Neutrophil (primary cell): ENCODE results near the gene SPINT1.

ENCODE experiments used
- H3K27ac ChIP-seq: fragments of 200-600 bp; sonication (generic); 2 replicates; pipeline ENCODE4 v1.5.1; 2016; ENCODE audit warnings: mild to moderate bottlenecking, moderate library complexity
- H3K27me3 ChIP-seq: fragments of 200-600 bp; sonication (generic); 2 replicates; pipeline ENCODE4 v1.6.0; 2016; ENCODE audit warnings: mild to moderate bottlenecking
- H3K36me3 ChIP-seq: fragments of 200-600 bp; sonication (generic); 2 replicates; pipeline ENCODE4 v1.5.1; 2017
- H3K4me1 ChIP-seq, 2 experiments: fragments of 200-600 bp in 1 of 2; sonication (generic) in 1 of 2; 1 replicate in 1 of 2; 2 replicates in 1 of 2; pipeline versions ENCODE4 v1.5.1 to v1.6.1; 2013 to 2016; ENCODE audit warnings: low read depth in 1 of 2, low read length in 1 of 2, mild to moderate bottlenecking in 1 of 2, moderate library complexity in 1 of 2; ENCODE audit not compliant: control insufficient read depth in 1 of 2, insufficient read depth in 1 of 2
- H3K4me3 ChIP-seq, 2 experiments: fragments of 200-600 bp in 1 of 2; sonication (generic) in 1 of 2; 1 replicate in 1 of 2; 2 replicates in 1 of 2; pipeline ENCODE4 v1.5.1; 2013 to 2016; ENCODE audit warnings: low read depth in 1 of 2, low read length in 1 of 2, mild to moderate bottlenecking in 1 of 2, moderate library complexity in 1 of 2
- H3K9me3 ChIP-seq: fragments of 200-600 bp; sonication (generic); 2 replicates; pipeline ENCODE4 v1.5.1; 2016
- TF ChIP-seq, protein P1 (sequence below): fragments of 200-600 bp; sonication (generic); IDR thresholded peaks from 2 replicates; pipeline ENCODE4 v1.5.1; 2016; ENCODE audit warnings: antibody characterized with exemption

The SPINT1 gene

DNA sequence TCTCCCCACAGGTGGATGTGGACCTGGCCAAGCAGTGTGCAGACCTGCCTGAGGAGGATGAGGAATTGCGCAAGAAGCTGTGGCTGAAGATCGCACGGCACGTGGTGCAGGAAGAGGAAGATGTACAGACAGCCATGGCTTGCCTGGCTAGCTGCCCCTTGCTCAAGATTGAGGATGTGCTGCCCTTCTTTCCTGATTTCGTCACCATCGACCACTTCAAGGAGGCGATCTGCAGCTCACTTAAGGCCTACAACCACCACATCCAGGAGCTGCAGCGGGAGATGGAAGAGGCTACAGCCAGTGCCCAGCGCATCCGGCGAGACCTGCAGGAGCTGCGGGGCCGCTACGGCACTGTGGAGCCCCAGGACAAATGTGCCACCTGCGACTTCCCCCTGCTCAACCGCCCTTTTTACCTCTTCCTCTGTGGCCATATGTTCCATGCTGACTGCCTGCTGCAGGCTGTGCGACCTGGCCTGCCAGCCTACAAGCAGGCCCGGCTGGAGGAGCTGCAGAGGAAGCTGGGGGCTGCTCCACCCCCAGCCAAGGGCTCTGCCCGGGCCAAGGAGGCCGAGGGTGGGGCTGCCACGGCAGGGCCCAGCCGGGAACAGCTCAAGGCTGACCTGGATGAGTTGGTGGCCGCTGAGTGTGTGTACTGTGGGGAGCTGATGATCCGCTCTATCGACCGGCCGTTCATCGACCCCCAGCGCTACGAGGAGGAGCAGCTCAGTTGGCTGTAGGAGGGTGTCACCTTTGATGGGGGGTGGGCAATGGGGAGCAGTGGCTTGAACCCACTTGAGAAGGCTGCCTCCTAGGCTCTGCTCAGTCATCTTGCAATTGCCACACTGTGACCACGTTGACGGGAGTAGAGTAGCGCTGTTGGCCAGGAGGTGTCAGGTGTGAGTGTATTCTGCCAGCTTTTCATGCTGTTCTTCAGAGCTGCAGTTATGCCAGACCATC is 59.0 kb downstream of the SPINT1 start:
- peaks cover 66 to 72% of the 10 kb centered on the region in 2 experiments for H3K4me1 ChIP-seq
- TF ChIP-seq, protein P1, sequence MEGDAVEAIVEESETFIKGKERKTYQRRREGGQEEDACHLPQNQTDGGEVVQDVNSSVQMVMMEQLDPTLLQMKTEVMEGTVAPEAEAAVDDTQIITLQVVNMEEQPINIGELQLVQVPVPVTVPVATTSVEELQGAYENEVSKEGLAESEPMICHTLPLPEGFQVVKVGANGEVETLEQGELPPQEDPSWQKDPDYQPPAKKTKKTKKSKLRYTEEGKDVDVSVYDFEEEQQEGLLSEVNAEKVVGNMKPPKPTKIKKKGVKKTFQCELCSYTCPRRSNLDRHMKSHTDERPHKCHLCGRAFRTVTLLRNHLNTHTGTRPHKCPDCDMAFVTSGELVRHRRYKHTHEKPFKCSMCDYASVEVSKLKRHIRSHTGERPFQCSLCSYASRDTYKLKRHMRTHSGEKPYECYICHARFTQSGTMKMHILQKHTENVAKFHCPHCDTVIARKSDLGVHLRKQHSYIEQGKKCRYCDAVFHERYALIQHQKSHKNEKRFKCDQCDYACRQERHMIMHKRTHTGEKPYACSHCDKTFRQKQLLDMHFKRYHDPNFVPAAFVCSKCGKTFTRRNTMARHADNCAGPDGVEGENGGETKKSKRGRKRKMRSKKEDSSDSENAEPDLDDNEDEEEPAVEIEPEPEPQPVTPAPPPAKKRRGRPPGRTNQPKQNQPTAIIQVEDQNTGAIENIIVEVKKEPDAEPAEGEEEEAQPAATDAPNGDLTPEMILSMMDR: peak; percentile 49
- no peaks in the 10 kb centered on the region for H3K27me3 ChIP-seq
- H3K27ac ChIP-seq: peak overlapping the region; percentile 98
- H3K36me3 ChIP-seq: peaks cover 46% of the 10 kb centered on the region
- no peaks in the 10 kb centered on the region for H3K9me3 ChIP-seq
- peak overlapping the region; percentile 58 to 70 for H3K4me3 ChIP-seq

DNA sequence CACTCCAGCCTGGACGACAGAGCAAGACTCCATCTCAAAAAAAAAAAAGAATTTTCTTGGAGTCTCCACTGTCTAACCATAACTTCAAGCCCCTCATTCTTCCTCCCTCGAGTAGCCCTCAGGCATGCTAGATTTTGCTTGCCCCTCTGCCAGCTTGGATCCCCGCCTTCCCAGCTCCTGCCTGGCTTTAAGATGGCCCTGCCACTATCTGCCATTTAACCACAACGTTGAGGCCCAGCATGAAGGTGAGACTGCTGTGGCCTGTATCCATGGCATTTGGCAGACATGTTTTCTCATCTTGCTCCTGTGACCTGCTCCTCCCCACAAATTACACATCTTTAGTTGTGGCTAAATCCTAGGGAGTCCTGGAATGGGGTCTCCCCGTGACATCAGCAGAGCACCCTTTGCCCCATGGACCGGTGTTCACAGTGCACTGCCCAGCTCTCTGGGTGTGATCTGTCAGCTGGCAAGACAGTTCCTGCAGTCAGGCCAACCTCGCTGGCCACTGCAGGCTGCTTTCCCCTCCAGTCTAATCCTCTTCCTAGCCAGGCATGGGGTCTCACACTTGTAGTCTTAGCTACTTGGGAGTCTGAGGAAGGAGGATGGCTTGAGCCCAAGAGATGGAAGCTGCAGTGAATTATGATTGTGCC is 60.8 kb downstream of the SPINT1 start:
- Histone ChIP-seq H3K4me1 (peaks cover 70 to 74% of the 10 kb centered on the region in 2 experiments), H3K36me3 (peaks cover 32% of the 10 kb centered on the region), H3K4me3 (peak overlapping the region in 1 of 2 experiments; percentile 70), H3K27me3 (no peaks in the 10 kb centered on the region), H3K9me3 (no peaks in the 10 kb centered on the region), H3K27ac (peak overlapping the region; percentile 98)
- TF ChIP-seq, protein P1: no peak

DNA sequence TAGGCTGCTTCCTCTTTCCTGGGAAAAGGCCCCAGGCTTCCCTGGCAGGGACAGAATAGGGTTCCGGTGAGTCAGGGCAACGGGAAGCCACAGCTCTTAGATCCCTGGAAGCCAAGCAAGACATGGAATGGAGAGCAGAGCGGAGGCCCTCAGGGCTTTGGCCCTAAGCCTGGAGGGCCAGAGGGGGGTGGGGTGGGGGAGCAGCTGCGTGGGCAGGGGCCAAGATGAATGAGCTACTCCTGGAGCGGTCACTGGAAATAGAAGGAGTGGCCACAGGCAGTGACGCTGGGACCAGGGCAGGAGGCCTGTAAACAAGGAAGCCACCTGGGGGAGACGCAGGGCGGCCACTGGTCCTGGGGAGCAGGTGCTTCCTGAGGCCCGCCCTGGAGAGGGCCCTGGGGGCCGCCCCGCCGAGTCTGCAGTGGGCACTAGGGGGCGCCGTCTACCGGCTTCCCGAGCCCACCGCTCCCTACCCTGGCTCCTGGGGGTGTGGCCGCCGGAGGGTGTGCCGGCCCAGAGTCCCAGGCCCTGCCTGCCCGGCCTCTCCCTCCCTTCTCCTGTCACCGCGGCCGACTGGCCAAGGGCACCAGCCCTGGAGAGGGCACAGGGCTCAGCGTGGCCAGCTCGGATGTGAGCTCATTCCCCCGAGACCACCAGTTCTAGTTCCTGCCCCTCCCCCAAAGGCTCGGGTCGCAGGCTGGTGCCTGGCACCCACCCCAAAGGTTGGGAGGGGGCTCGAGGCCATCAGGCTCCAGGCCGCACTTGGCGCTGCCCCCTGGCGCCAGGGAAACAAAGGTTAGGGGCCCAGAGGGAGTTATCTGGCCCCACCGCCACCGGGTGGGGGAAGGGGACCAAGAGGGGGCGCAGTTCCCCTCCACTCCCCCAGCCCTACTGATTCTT is 62.5 kb downstream of the SPINT1 start:
- TF ChIP-seq, protein P1: peak; percentile 66
- Histone ChIP-seq H3K27me3 (no peaks in the 10 kb centered on the region), H3K4me1 (peaks cover 71 to 76% of the 10 kb centered on the region in 2 experiments), H3K36me3 (peaks cover 16% of the 10 kb centered on the region), H3K9me3 (no peaks in the 10 kb centered on the region), H3K4me3 (peak overlapping the region; percentile 60 to 61), H3K27ac (peak overlapping the region; percentile 98)

DNA sequence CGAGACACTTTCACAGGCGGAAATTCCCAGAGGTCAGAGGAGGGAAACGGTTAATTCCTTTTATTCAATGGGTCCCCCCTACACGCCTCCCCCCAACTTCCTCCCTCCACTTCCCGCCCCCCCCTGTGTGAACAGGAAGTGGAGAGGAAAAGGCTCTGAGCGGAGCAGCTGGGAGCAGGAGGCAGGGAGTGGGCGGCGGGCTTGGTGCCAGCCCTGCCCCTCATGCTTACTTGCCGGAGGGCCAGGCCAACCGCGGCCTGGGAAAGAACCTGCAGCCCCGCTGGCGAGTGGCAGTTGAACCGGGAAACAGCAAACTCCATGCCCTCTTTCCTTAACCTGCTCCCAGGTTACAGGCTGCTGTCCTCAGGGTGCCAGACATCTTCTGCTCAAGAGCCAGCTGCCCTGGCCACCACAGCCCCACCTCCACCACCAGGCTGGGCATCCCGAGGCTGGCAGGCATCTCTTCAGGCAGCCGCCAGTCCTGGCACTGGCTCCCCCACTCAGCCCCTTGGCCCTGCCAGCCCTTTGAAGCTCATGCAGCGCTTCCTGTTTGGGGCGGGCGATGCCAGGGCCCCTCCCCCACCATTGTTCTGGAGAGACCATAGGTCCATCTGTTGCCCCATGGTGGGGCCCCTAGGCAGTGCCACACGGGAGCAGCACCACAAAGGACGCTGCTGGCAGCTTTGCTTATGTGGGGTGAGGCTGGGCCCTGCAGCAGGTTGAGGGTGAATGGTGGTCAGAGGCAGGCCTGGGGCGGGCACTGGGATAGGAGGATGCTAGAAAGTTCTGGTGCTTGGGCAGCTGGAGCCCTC is 63.3 kb downstream of the SPINT1 start:
- peaks cover 16% of the 10 kb centered on the region for H3K36me3 ChIP-seq
- H3K27me3 ChIP-seq: no peaks in the 10 kb centered on the region
- H3K27ac ChIP-seq: peak overlapping the region; percentile 98
- H3K9me3 ChIP-seq: no peaks in the 10 kb centered on the region
- peak overlapping the region; percentile 60 to 61 for H3K4me3 ChIP-seq
- H3K4me1 ChIP-seq: peaks cover 63 to 68% of the 10 kb centered on the region in 2 experiments
- TF ChIP-seq, protein P1: no peak
